A673 (cell line): ENCODE data around the gene ARPC1B. TPM values are rescaled to one million over a fixed set of nuclear protein-coding genes. Genes with fewer than 3 reads are reported as not detected.

ENCODE experiments used
- BruUV-seq: library from RNA; stranded (reverse); fragments of 400-500 nt; replicated peaks from 2 replicates; lab custom pipeline; 2021; lab: Mats Ljungman, UMichigan
- CTCF ChIA-PET: fragments of 300-600 bp; sonication (Branson Sonifier 250); formaldehyde crosslinking; loops from one replicate; lab custom pipeline; 2022; ENCODE audit warnings: antibody characterized with exemption; lab: Charles Lee
- POLR2A ChIA-PET: fragments of 300-600 bp; sonication (Branson Sonifier 250); formaldehyde crosslinking; loops from one replicate; lab custom pipeline; 2022; ENCODE audit warnings: antibody characterized with exemption; ENCODE audit not compliant: low non-redundant PET; lab: Charles Lee
- DNase-seq: peaks from one replicate; pipeline ENCODE4 v3.0.0-alpha.2; 2015; ENCODE audit warnings: low spot score
- H3K27ac ChIP-seq: fragments of 200-600 bp; sonication (generic); 2 replicates; pipeline ENCODE4 v1.5.1; 2016; ENCODE audit warnings: mixed run types, low read depth, mild to moderate bottlenecking, mixed read lengths, antibody characterized with exemption, low read length; ENCODE audit not compliant: poor library complexity, severe bottlenecking
- H3K27me3 ChIP-seq: fragments of 200-600 bp; sonication (generic); replicated peaks from 2 replicates; pipeline ENCODE4 v1.6.1; 2017; ENCODE audit warnings: mixed run types, low read depth, mild to moderate bottlenecking, mixed read lengths, antibody characterized with exemption, low read length; ENCODE audit not compliant: insufficient read depth, poor library complexity
- H3K36me3 ChIP-seq: fragments of 200-600 bp; sonication (generic); 2 replicates; pipeline ENCODE4 v1.6.1; 2016; ENCODE audit warnings: mixed run types, mild to moderate bottlenecking, mixed read lengths, antibody characterized with exemption, low read length; ENCODE audit not compliant: insufficient read depth, poor library complexity, severe bottlenecking
- H3K4me1 ChIP-seq: fragments of 200-600 bp; sonication (generic); 2 replicates; pipeline ENCODE4 v1.6.1; 2017; ENCODE audit warnings: mixed run types, mild to moderate bottlenecking, mixed read lengths, antibody characterized with exemption, low read length; ENCODE audit not compliant: insufficient read depth, poor library complexity, severe bottlenecking
- H3K4me3 ChIP-seq: fragments of 200-600 bp; sonication (generic); 2 replicates; pipeline ENCODE4 v1.5.1; 2016; ENCODE audit warnings: low read depth, mixed run types, mild to moderate bottlenecking, mixed read lengths, low read length; ENCODE audit not compliant: poor library complexity, severe bottlenecking
- H3K9me3 ChIP-seq: fragments of 200-600 bp; sonication (generic); 2 replicates; pipeline ENCODE4 v1.6.1; 2016; ENCODE audit warnings: mixed run types, low read depth, mild to moderate bottlenecking, mixed read lengths, antibody characterized with exemption, low read length; ENCODE audit not compliant: poor library complexity, severe bottlenecking
- CTCF ChIP-seq: fragments of 300-800, 200-600 bp; sonication (generic); conservative IDR thresholded peaks from 2 replicates; pipeline ENCODE4 v1.5.1; 2017; ENCODE audit warnings: low read depth, mild to moderate bottlenecking, antibody characterized with exemption, low read length, moderate library complexity, mixed read lengths
- EZH2 ChIP-seq: fragments of 200-600 bp; sonication (generic); IDR thresholded peaks from 2 replicates; pipeline ENCODE4 v1.6.1; 2017; ENCODE audit warnings: borderline replicate concordance, low read depth, mild to moderate bottlenecking, mixed read lengths, antibody characterized with exemption, low read length; ENCODE audit not compliant: poor library complexity, severe bottlenecking
- intact Hi-C: fragments of 100-400 bp; cut with micrococcal nuclease; formaldehyde crosslinking; loops from one replicate; pipeline ENCODE4 v1.10.0; 2022; ENCODE audit not compliant: unreplicated experiment
- total RNA-seq: library from RNA; stranded (reverse); gene quantifications from 2 replicates; pipeline ENCODE4 v1.2.3, GENCODE V29; 2021

Gene ARPC1B
- total RNA-seq, 1 experiment from 2014 or later = 29.9 TPM

GRCh38 chr7:99422186-99422585 lies 47.7 kb downstream of the ARPC1B start:
- no peak overlapping the region for H3K4me3 ChIP-seq
- TF ChIP-seq EZH2 (no peak), CTCF (no peak)
- ChIA-PET CTCF (no interaction called here), POLR2A (no interaction called here)
- H3K27me3 ChIP-seq = no peaks in the 10 kb centered on the region
- H3K4me1 ChIP-seq = no peaks in the 10 kb centered on the region
- no peak overlapping the region for H3K27ac ChIP-seq
- no TSS peak for BruUV-seq
- DNase-seq = no peak
- H3K36me3 ChIP-seq = peaks cover 66% of the 10 kb centered on the region
- intact Hi-C loops = no loop called here
- no peaks in the 10 kb centered on the region for H3K9me3 ChIP-seq

- no peak overlapping the region for H3K4me3 ChIP-seq
- H3K36me3 ChIP-seq = peaks cover 62% of the 10 kb centered on the region
- H3K27ac ChIP-seq = no peak overlapping the region
- BruUV-seq = no TSS peak
- no peaks in the 10 kb centered on the region for H3K4me1 ChIP-seq
- TF ChIP-seq EZH2 (no peak), CTCF (no peak)
- CTCF ChIA-PET = no interaction called here
- POLR2A ChIA-PET = no interaction called here
- no peaks in the 10 kb centered on the region for H3K9me3 ChIP-seq
- H3K27me3 ChIP-seq = no peaks in the 10 kb centered on the region
- intact Hi-C loops = no loop called here
- no peak for DNase-seq
These were observed 48.1 kb downstream of the ARPC1B start for GRCh38 chr7:99422625-99423024.

GRCh38 chr7:99424932-99425730 lies 50.6 kb downstream of the ARPC1B start:
- BruUV-seq = no TSS peak
- CTCF ChIA-PET = no interaction called here
- H3K27ac ChIP-seq = no peak overlapping the region
- TF ChIP-seq CTCF = no peak
- TF ChIP-seq EZH2 = no peak
- POLR2A ChIA-PET = no interaction called here
- no peaks in the 10 kb centered on the region for H3K4me1 ChIP-seq
- no peaks in the 10 kb centered on the region for H3K27me3 ChIP-seq
- H3K9me3 ChIP-seq = no peaks in the 10 kb centered on the region
- peaks cover 47% of the 10 kb centered on the region for H3K36me3 ChIP-seq
- no peak overlapping the region for H3K4me3 ChIP-seq
- DNase-seq = no peak
- intact Hi-C loops = no loop called here
